Bronchial epithelial cell (primary cell): ENCODE measurements around the gene FBXO46. TPM values are rescaled to one million over a fixed set of nuclear protein-coding genes. Genes with fewer than 3 reads are reported as not detected.

Experiments
- DNase-seq: peaks from one replicate; pipeline ENCODE4 v3.0.0-alpha.2; 2010; ENCODE audit warnings: low read depth
- FAIRE-seq: peaks from 2 replicates; lab custom pipeline; 2011; peaks lifted over from hg19 to GRCh38; lab: Jason Lieb, UNC
- H3K27me3 ChIP-seq: 2 replicates; pipeline ENCODE4 v1.5.1; 2011; ENCODE audit warnings: low read length; ENCODE audit not compliant: control insufficient read depth, insufficient read depth
- H3K36me3 ChIP-seq: 2 replicates; pipeline ENCODE4 v1.5.1; 2011; ENCODE audit warnings: low read length; ENCODE audit not compliant: control insufficient read depth, insufficient read depth
- H3K4me3 ChIP-seq: 2 replicates; pipeline ENCODE4 v1.5.1; 2011; ENCODE audit warnings: mild to moderate bottlenecking, low read depth, low read length, control low read depth
- total RNA-seq: library from RNA; depleted of rRNA; stranded (reverse); fragments of >200 nt; gene quantifications from 2 replicates; pipeline ENCODE4 v1.2.1, GENCODE V29; 2014
- TF ChIP-seq, protein P1 (sequence below): IDR thresholded peaks from 2 replicates; pipeline ENCODE4 v1.5.1; 2011; ENCODE audit warnings: mild to moderate bottlenecking, moderate library complexity, low read length, control low read depth, inconsistent platforms; ENCODE audit not compliant: insufficient read depth, severe bottlenecking

FBXO46 gene
- total RNA-seq, 1 donor from 2014 or later: 2.4 TPM

DNA sequence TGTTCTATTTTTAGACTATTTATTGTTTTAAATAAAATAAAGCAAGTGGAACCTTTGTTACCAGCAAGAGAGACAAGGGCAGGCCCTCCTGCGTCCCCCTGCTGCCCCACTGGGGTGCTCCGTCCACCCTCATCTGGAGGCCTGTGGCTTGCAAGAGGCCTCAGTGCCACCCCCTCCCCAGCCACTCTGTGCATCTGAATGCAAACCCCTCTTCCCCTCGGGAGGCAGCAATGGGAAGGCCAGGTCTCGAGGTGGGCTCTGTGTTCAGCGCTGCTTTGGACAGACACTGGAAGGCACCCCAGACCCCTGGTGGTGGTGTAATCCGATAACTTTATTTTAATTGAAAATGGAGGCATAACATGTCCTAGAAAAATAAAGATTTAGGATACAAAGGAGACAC is 33.8 kb upstream of the FBXO46 start:
- DNase-seq (no peak), FAIRE-seq (no peak)
- Histone ChIP-seq H3K36me3 (no peaks in the 10 kb centered on the region), H3K27me3 (no peaks in the 10 kb centered on the region), H3K4me3 (no peak overlapping the region)
- TF ChIP-seq, protein P1, sequence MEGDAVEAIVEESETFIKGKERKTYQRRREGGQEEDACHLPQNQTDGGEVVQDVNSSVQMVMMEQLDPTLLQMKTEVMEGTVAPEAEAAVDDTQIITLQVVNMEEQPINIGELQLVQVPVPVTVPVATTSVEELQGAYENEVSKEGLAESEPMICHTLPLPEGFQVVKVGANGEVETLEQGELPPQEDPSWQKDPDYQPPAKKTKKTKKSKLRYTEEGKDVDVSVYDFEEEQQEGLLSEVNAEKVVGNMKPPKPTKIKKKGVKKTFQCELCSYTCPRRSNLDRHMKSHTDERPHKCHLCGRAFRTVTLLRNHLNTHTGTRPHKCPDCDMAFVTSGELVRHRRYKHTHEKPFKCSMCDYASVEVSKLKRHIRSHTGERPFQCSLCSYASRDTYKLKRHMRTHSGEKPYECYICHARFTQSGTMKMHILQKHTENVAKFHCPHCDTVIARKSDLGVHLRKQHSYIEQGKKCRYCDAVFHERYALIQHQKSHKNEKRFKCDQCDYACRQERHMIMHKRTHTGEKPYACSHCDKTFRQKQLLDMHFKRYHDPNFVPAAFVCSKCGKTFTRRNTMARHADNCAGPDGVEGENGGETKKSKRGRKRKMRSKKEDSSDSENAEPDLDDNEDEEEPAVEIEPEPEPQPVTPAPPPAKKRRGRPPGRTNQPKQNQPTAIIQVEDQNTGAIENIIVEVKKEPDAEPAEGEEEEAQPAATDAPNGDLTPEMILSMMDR: no peak

- no peaks in the 10 kb centered on the region for H3K27me3 ChIP-seq
- H3K4me3 ChIP-seq: no peak overlapping the region
- FAIRE-seq (no peak), DNase-seq (no peak)
- no peaks in the 10 kb centered on the region for H3K36me3 ChIP-seq
- TF ChIP-seq, protein P1: no peak
Observed at GRCh38 chr19:45763691-45764294, 33.1 kb upstream of the FBXO46 start.

- FAIRE-seq (peak; percentile 36), DNase-seq (no peak)
- Histone ChIP-seq H3K4me3 (no peak overlapping the region), H3K36me3 (no peaks in the 10 kb centered on the region), H3K27me3 (no peaks in the 10 kb centered on the region)
- TF ChIP-seq, protein P1: no peak
Observed at GRCh38 chr19:45762870-45763631, 32.4 kb upstream of the FBXO46 start.

- TF ChIP-seq, protein P1: no peak
- H3K36me3 ChIP-seq: no peaks in the 10 kb centered on the region
- no peaks in the 10 kb centered on the region for H3K27me3 ChIP-seq
- H3K4me3 ChIP-seq: no peak overlapping the region
- FAIRE-seq: no peak
- DNase-seq: no peak
Observed at GRCh38 chr19:45761714-45762113, 31.0 kb upstream of the FBXO46 start.

DNA sequence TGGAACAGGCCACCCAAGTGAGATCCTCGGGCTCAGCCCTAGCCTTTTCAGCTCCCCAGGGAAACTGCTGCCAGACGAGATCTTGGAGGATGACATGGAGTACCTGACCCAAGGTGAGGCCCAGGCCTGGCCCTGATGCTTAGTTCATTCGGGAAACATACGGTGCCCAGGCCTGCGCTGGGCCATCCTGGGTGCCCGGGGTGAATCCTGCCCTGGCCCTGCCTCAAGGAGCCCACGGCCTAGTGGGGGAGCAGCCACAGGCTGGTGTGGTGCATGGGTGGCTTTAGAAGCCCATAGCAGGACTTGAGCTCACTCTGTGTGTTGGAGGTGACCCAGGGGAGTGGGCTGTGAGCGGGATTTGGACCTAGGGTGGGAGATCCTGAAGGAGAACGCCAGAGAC is 28.2 kb upstream of the FBXO46 start:
- FAIRE-seq (no peak), DNase-seq (no peak)
- H3K36me3 ChIP-seq: no peaks in the 10 kb centered on the region
- H3K27me3 ChIP-seq: no peaks in the 10 kb centered on the region
- TF ChIP-seq, protein P1: no peak
- no peak overlapping the region for H3K4me3 ChIP-seq

DNA sequence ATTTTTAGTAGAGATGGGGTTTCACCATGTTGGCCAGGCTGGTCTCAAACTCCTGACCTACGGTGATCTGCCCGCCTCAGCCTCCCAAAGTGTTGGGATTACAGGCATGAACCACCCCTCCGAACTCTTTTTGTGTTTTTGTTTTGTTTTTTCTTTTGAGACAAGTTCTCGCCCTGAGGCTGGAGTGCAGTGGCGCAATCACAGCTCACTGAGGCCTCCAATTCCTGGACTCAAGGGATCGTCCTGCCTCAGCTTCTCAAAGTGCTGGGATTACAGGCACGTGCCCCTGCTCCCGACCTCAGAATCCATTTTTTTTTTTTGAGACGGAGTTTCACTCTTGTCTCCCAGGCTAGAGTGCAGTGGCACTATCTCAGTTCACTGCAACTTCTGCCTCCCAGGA is 27.0 kb upstream of the FBXO46 start:
- H3K4me3 ChIP-seq: no peak overlapping the region
- TF ChIP-seq, protein P1: no peak

More for the DNA sequence above, 27.0 kb upstream of the FBXO46 start:
- Histone ChIP-seq H3K36me3 (no peaks in the 10 kb centered on the region), H3K27me3 (no peaks in the 10 kb centered on the region)
- DNase-seq (no peak), FAIRE-seq (no peak)
